Measurements from ENCODE around the gene AMTN.
"Not testable (repeated sequence)": the region's sequence is repeated elsewhere in the genome, so short reads cannot be mapped to it uniquely, and the experiment has no call there.

AMTN gene, protein sequence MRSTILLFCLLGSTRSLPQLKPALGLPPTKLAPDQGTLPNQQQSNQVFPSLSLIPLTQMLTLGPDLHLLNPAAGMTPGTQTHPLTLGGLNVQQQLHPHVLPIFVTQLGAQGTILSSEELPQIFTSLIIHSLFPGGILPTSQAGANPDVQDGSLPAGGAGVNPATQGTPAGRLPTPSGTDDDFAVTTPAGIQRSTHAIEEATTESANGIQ

DNA sequence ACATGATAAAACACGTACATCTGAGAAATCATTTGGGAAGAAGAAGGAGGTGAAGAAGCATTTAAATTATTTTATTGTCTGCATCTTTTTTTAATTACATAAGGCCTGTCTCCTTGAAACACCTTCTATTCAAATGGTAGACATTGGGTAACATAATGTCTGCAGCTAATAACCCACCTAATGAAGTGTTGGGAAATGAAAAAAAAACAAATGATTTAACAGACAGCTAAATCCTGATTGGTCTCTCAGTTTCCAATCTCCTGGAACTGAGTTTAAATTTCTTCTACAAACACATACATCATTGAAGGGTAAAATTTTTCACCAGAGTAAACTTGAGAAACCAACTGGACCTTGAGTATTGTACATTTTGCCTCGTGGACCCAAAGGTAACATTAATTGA lies at the start of gene AMTN:
Gene AMTN (plus strand): TSS at position 301 of the 400 bp plus-strand sequence. CDS start 209 bp downstream, outside the sequence.
- DNase-seq, result no peak

DNA sequence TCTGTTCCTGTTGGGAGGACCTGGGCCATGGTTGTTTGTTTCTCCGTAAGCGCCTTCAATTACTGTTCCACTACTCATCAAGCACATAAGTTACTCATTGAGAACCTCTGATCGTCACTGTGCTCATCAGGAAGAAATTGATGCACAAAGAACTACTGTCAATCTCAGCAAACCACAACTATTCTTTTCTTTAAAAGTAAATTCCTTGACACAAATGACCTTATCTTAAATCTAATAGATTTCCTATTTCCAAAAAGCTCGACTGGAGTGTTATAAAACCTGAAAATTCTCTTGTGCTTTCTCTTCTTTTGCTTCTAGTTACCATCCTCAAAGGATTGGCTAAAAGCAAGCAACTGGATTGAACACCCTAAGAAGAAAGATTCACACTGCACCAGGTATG lies 46.5 kb upstream of the AMTN start, which contains the start of gene MUC7:
Gene MUC7 (plus strand): TSS at position 301 of the 400 bp plus-strand sequence. CDS start 1,825 bp downstream, outside the sequence.
- DNase-seq, result no peak

DNA sequence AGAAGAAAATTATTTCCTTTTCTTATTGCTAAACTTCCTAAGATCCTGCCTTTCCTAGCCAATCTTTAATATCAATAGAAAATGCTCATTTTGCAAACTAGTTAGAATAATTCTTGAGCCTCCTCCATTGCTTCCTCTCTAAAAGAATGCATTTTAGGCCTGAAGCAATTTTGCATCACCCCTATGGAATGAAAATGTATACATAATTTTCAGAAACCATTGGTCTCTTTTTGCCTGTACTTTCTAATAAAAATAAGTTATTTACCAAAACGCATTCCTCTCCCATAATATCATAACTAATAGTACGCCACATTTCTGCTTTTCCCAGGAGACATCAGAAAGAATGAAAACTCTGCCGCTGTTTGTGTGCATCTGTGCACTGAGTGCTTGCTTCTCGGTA lies 44.7 kb upstream of the AMTN start:
- no peak for DNase-seq

GRCh38 chr4:70488748-70489147 lies 29.6 kb upstream of the AMTN start:
- no peak for DNase-seq

- no peak for DNase-seq
These were observed 22.1 kb upstream of the AMTN start for GRCh38 chr4:70496231-70496630.

DNA sequence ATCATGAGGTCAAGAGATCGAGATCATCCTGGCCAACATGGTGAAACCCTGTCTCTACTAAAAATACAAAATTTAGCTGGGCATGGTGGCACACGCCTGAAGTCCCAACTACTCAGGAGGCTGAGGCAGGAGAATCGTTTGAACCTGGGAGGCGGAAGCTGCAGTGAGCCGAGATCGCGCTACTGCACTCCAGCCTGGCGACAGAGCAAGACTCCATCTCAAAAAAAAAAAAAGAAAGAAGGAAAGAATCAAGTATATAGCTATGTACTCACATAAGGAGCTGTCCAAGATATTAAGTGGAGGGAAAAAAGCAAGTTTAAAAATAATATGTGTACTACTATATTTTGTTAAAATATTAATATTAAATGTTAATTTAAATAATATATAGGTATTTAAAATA lies 16.5 kb upstream of the AMTN start:
- DNase-seq, result not testable (repeated sequence)

DNA sequence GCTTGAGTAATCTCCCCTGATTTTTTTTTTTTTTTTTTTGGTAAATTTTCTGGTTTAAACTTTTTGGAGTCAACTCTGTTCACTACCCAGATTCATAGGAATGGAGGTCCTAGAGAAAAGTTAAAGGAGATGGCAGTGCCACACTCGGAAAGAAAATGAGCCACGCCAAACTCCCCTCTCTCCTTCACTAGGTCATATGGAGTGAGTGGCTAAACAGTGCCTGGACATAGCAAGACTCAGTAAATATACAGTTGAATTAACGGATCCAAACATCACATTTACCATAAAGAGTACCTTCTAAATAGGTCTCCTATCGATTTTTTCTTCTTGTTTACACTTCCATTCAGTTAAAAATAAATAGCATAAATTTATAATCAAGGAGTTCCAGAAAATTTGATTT lies 13.6 kb upstream of the AMTN start:
- DNase-seq, result no peak

GRCh38 chr4:70505151-70505748 lies 13.1 kb upstream of the AMTN start:
- peak in 1 of 2 experiments; percentile 29 for DNase-seq

GRCh38 chr4:70508801-70509200 lies 9.6 kb upstream of the AMTN start:
- no peak for DNase-seq

GRCh38 chr4:70511365-70511764 lies 7.0 kb upstream of the AMTN start:
- no peak for DNase-seq

GRCh38 chr4:70515367-70516250 lies 2.8 kb upstream of the AMTN start:
- DNase-seq, result no peak

GRCh38 chr4:70518716-70519115 lies 347 bp downstream of the AMTN start:
- DNase-seq, result no peak

- DNase-seq, result no peak
These were observed 4.3 kb downstream of the AMTN start for GRCh38 chr4:70522626-70523025.

GRCh38 chr4:70530997-70531396 lies 12.6 kb downstream of the AMTN start:
- DNase-seq, result no peak

DNA sequence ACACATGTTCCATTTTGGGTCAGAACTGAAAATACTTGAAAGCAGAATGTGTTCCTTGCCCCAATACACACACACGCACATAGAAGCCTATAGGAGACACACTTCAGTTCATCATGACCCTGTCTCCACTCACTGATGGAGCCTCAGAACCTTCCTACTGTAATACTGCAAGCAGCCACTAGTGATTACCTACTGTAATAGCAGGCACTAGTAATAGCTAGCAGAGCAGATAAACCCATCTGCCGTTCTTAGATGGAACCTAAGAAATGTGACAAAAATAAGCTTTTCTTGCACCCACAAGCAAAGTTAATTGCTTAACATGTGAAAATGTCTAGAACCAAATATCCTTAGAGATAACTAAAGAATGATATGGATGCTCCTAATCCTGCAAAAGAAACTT lies 13.6 kb downstream of the AMTN start:
- no peak for DNase-seq

GRCh38 chr4:70533211-70533610 lies 14.8 kb downstream of the AMTN start:
- DNase-seq, result no peak

- DNase-seq, result no peak
These were observed 15.4 kb downstream of the AMTN start for GRCh38 chr4:70533791-70534190.

DNA sequence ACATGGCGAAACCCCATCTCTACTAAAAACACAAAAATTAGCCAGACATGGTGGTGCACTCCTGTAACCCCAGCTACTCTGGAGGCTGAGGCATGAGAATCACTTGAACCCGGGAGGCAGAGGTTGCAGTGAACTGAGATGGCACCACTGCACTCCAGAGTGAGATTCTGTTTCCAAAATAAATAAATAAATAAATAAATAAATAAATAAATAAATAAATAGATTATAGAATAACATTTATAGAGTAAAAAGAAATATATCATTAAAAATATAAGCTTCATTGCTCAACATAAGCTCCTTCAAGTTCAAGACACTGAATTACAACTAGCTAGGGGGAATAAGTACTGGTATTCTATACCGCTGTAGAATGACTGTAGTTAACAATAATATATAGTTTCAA lies 16.5 kb downstream of the AMTN start:
- DNase-seq, result not testable (repeated sequence)

GRCh38 chr4:70538869-70539268 lies 20.5 kb downstream of the AMTN start:
- DNase-seq, result no peak

GRCh38 chr4:70544279-70544868 lies 26.0 kb downstream of the AMTN start:
- no peak for DNase-seq

- DNase-seq, result no peak
These were observed 38.5 kb downstream of the AMTN start for GRCh38 chr4:70556856-70557255.

DNA sequence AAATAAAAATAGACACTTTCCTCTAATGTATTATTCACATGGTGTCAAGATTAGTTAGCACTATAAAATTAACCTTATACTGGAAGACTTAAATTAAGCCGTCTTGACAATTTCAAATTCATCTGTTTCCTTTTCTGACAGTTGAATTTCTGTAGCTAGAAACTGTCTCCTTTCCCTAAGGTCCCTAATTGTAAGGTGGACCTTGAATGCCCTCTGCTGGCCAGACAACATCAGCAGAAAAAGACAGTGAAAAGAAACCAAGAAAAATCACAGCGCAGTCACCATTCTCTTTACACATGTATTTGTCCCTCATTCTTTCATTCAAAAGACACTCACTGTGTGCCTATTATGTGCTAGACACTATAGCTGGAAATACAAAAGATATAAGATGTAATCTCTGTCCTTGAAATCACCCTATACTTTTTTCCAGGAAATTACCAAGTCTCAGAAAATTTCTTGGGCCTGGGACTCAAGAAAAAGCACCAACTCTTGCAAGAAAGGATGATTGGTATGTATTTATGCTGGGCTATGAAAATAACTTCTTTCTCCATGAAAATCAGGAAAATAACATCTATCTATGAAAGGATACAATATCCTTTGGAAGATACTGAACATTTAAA lies 41.0 kb downstream of the AMTN start:
- peak; percentile 36 to 40 for DNase-seq

- no peak for DNase-seq
These were observed 41.6 kb downstream of the AMTN start for GRCh38 chr4:70559924-70560323.
